ENCODE data around the gene NLGN1.

Gene NLGN1

DNA sequence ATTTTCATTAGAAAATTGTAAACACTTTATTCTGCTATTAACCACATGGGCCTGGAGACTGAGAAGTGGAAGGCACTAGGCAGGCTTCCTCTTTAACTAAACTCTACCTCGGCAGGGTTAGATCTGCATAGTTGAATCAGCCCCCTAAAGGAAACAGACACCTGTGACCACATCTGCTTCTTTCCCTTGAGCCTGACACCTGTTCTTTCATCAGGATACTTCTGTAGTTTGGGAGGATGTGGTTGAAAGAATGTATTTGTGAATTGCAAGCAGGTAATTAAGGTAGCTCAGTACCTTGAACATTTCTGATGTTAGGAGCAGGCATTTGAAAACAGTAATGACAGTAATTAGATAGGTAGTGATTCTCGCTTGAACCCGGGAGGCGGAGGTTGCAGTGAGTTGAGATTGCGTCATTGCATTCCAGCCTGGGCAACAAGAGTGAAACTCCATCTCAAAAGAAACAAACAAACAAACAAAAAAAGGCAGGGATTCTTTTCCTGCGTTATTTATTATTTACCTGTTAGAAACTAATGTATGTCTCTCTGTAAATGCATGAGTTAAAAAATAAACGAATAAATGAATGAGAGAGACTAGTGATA is 468.5 kb downstream of the NLGN1 start:
- DNase-seq, result no peak

DNA sequence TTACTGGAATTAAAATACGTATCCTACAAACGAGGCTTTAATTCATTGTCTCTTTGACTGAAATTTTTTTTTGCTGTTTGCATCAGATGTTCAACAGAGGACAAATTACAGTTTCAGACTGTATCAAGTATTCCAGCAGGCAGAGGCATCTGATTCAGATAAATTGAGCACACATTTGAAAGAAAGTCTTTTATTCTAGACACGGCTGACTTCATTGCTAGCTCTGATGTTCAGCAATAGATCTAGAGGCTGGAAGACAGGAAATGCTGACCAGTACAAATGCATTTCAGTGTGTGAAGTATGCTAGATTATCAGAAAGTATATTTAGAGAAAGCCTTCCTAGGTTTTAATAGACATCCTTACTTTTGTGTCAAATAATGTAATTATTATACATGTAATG is 472.2 kb downstream of the NLGN1 start:
- DNase-seq, result no peak

DNA sequence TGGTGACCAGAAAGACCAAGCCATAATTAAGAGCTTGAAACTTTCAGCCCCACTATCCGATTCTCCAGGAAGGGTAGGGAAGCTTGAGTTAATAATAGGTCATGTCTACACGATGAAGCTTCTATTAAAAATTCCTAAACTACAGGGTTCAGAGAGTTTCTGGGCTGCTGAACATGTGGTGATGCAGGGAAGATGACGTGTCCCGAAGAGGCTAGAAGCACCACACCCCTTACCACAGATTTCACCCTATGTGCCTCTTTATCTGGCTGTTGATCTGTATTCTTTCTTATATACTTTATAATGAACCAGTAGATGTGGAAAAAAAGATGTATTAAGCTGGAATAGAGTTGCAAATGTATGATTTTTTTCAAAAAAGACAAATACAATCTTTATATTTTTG is 473.4 kb downstream of the NLGN1 start:
- no peak for DNase-seq

DNA sequence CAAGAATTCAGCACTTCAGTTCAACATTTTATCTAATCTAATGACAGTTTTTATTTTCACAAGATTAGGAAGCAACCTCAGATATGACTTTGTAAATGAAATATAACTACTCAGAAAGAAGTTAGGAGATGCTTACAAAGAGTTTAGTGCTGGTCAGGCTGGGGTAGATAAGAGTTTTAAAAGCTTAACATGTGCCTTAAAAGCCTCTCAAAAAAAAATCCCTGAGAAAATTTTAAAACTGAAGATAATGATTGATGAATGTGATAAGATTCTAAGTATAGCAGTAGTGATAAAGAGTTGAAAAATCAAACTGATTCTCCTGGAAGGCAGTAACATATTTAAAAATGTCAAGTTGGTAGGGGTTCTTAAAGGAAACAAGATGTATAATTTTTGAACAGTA is 478.2 kb downstream of the NLGN1 start:
- DNase-seq, result no peak

DNA sequence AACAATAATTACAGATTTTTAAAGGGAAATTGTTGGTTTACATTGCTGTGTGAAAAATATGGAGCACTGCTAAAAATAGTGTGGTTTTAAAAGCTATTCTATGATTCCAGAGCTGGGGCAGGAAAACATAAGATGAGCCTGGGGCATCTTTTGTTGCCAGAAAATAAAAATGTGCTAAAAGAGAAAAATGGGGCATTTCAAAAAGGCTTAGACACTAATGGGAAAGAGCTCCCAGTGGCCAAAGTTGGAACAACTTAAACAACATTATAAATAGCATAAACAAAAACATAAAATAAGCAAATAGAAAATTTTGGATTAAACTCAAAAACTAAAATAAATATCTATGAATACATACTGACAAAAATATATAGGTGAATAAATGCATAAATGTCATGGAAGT is 478.9 kb downstream of the NLGN1 start:
- no peak for DNase-seq

DNA sequence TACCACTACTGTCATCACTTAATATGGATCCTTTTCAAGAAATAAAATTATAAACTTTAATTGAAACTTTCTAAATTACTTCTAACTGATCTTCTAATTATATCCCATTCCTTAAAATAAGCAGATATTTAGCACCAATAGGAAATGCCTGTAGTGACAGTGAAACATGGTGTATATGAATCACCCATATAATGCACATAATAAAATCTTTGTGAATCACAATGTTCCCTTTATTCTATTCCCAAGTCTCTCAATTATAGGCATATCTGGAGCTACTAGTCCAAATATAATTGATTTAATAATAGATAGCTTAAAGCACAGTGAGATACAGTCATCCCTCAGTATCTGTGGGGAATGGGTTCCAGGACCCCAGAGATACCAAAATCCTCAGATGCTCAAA is 490.3 kb downstream of the NLGN1 start:
- DNase-seq, result no peak

DNA sequence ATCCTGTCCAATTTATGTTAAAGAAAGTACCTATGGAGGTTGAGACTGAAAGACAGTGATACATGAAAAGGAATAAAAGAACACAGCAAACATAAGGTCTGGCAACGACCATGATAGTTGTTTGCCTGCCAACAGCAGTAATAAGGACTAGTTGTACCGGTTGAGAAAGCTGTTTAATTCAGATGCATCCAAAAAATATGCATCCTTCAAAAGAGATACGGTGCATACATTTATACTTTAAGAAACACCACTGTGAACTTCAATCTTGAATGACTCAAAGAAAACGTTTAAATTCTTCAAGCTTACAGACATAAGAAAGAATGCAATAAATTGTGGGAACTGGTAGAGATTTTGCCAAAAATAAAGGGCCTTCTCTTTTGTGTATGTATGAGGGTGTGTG is 492.1 kb downstream of the NLGN1 start:
- DNase-seq, result no peak

DNA sequence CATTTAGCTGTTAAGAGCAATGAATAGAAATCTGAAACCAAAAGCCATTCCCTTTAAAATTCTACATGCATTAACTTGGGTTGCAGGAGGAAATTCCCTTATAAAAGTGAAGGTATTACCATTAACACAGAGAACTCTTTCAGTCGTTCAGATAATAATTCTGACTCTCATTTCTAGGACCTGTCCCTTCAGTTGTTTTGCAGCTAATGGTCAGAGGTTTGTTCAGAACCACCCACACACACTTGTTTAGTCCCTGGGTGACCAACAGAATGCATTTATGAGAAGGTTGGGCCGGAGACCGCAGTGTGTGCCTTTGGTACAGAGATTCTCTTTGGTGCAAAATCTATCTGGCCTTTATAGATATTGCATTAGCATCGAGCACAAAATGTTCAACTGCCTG is 492.5 kb downstream of the NLGN1 start:
- no peak for DNase-seq

DNA sequence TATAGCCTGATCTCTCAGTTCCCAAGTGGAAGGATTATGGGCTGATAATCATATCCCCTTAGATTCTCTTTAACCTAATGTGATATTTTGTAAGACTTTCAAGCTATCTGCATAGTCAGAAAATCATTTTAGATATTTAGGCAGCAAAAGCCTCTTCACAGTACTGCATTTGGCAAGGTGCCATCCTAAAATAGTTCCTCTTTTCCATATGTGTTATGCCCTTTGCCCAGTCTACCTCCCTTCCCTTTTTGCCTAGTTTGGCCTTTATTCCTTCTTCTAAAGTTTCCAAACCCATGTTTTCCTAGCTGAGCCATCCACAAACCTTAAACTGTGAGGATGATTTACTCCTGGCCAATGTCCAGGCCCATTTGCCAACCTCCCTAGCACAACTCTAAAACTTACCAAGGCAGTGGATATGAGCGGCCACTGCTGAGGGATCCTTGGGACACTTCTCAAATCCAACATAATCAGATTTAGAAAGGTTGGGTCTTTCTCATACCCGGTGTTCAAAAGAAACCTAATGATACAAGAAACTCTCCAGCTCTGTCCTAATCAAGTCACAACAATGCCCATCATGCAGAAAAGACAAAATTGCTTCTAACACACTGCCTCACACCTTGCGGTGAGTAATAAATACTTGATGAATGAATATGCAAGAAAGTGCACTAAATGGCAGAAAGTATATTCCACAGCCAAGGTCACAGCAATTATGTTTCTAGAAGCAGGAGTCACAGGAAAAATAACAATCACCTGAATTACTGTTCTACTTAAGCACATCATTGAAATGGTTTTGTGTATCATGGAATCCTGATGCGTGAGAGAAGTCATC is 493.9 kb downstream of the NLGN1 start:
- DNase-seq, result no peak

DNA sequence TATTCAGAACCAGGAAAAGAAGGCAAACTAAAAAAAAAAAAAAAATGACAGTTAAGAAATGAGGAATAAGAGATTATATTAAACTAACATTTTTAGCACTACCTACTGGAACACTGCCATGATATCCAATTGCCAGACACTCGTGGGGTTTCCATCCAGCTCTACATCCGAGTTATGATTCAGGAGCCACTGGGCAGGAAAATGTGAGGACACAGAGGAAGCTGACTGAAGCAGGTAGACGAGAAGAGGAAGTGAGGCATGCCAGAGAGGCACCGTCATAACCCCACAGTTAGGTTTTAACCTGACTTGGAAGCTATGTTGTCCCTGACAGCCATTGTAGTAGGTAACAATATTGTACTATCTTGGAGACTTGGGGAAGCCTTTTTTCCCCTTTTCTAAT is 495.0 kb downstream of the NLGN1 start:
- no peak for DNase-seq

DNA sequence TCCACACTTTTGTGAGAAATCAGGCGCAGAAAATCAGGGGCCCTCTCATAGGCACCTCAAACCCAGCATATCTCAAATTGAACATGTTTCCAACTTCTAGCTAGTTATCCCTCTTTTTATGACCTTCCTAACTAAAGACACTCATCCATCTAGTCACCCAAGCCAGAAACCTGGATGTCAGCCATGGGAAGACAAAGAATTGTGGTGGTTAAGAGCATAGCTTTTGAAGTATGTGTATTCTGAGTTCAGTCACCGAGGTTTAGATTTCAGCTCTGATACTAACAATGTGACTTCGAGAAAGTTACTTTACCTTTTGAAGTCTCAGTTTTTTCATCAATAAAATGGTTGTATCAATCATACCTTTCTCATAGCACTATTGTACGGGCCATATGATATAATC is 495.5 kb downstream of the NLGN1 start:
- no peak for DNase-seq

DNA sequence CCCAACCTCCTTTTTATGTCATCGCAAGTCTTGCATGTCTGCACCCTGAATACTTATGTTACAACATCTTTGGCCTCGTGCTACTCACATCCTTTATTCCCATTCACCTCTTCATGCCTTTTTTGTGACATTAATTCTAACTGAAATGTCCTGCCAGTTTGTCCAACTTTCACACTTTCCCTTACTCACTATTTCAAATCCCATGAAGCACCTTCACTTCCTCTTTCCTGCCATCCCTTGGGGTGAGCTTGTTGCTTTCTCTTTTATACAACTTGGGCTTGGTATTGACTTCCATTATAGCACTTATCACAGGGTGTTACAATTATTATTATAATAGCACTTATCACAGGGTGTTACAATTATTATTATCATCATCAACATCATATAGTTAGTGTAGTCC is 496.3 kb downstream of the NLGN1 start:
- no peak for DNase-seq

DNA sequence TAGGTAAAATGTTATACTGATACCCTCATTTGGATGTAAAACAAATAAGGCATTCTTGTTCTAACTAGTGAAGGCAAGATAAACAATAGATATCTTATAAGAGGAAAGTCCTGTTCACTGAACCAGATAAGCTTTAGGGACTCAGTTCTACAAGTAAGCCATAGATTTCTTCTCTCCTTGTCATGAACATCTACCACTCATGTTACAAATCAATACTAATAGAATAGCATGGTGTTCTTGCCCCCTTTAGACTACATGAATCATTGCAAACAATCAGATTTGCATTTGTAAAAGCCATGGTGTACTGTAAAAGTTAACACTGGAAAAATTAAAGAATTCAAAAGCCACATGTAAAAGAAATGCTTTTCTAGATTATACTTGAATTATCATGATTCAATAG is 500.1 kb downstream of the NLGN1 start:
- no peak for DNase-seq

DNA sequence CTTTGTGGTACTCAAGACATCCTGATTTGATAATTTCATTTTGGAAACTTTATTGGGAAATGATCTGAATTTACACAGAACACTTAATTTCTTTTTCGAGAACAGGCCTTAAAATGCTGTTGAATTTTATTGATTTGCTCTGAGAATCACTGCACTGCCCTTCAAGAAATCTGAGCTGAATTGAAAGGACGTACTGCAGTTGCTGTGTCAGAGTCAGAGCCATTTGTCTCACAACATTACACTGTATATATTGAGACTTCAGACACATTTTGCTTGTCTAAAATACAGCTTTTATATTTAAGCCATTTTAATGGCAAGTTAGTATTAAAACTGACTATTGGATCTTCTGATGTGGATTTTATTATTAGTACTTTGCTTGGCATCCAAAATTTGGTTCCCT is 504.1 kb downstream of the NLGN1 start:
- no peak for DNase-seq

DNA sequence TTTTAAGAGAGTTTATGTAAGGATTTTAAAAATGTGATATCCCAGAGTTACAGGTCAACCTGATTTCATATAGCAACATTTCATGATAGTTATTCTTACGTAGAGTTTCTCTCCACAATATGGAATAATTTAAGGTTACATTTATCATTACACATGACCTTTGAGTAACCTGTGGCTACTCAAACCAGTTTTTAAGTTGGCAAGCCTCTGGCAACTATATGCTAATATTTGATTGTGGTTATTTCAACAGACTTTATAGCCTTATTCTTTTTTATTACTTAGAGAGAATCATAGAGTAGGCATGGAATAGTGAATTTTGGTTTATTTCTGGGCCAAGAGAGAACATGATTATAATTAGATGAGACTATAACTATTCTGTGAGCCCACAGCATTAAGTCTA is 504.9 kb downstream of the NLGN1 start:
- DNase-seq, result no peak

DNA sequence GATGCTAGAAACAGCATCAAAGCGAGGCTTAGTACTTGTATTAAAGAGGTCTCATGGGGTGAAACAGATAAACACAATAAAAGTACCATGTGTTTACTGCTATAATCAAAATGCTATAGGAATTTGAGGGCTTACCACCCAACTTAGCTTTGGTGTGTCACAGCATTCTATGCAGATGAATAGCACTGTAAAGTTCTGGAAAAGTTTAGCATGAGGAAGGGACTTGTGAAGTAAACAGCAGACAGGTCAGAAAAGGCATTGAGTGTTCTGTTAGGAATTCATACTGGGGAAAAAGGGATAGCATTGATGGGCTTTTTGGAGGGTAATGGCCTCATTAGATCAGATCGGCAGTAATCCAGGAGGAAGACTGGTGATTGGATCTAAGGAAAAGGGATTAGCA is 505.3 kb downstream of the NLGN1 start:
- no peak for DNase-seq

DNA sequence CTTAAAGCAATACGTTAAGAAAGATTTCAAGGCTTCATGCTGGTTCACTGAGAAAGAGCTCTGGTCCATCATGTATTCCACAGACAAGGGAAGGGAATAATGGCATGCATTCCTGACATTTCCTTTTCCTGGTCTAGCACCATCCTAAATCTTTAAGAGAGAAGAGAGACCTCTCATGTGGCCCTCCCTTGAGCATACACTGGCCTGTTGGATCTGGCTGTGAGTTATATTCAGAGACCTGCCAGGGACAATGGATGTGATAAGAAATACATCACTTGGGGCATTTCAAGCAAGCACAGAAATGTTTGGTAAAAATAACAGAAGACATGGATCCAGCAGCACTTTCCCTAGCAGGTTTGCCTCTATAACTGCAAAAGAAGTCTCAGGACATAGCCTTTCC is 507.8 kb downstream of the NLGN1 start:
- no peak for DNase-seq

DNA sequence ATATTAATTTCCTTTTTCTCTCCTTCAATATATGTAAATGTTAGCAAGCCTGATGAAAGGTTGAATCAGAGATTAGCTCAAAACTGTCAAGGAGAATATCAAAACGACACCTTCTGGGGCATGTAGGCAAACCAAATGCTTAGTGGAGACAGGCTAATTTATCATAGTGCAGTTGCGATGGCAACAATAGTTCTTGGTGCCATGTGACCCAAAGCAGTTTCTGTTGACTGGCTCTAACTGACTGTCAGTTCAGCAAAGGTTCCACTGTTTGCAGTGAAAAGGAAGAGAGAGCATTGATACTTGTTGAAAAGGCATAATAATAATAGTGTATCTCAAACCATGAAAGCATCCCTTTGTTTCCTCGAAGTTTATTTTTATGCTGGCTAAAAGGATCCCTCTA is 513.9 kb downstream of the NLGN1 start:
- no peak for DNase-seq

DNA sequence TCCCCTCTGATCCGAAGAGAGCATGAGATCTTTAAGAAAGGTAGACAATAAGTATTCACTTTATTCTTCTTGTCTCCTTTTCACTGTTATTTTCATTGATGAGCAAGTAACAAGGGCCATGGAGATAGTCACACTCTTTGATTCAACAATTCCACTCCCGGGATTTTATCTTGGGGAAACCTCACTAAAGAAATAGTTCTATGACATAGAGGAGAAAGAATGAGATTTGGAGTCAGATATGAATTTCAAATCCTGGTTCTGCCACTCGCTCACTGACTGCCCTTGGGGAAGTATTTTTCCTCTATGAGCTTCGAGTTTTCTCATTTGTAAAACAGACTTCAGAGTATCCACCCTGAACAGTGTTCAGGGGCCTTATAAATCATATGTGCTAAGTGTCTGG is 514.6 kb downstream of the NLGN1 start:
- no peak for DNase-seq

DNA sequence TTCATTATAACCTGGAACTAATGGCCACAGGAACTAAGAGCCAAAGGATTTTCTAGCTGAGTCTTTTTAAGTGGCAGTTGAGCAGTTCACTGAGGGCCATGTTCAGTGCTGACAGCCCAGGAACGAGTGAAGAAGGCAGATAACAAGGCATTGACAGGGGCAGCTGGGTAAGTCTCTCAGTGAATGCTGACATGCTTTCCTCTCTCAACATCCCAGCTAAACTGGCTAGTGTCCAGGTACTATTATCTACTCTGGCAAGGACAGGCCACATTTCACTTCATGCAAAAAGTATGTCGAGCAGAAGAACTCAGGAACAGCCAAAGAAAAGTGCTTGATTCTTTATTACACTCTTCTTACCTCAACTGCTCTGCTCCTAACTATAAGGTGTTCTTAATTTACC is 515.9 kb downstream of the NLGN1 start:
- DNase-seq, result no peak

DNA sequence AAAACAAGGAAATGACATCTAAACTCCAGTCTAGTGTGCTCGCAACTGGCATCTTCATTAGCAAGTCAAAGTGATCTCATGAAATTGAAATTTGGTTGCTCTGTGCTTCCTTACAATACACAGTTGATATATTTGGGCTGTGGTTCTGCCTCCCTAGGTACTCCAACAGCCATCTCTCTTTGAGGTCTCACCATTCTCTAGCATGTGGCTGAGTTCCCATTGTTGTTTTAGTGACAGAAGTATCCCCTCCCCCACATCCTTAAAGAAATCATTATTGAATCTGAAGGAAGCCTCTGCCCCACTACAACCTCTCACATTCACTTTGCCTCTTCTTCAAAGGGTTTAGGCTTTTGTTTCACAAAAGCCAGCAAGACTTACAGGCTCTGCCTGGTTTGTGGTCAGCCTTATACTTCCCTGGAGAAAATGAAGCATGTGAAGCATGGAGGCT is 516.5 kb downstream of the NLGN1 start:
- no peak for DNase-seq

DNA sequence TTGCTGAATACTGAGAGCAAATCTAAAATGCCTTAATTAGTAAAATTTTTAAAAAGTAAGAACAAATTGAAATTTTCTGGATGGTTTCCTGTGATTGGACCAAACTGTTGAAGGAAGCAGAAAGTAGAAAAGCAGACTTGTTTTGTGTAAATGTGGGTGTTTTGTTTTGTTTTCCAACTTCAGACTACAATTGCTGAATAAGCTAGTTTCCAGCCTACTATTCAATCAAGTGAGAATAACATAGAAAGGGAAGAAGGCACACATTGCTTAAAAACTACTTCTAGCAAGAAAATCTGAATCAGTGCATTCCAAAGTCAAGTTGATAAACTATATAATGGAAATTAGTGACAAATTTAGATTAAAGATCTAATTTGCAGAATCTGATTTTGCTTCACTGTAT is 519.3 kb downstream of the NLGN1 start:
- DNase-seq, result no peak

DNA sequence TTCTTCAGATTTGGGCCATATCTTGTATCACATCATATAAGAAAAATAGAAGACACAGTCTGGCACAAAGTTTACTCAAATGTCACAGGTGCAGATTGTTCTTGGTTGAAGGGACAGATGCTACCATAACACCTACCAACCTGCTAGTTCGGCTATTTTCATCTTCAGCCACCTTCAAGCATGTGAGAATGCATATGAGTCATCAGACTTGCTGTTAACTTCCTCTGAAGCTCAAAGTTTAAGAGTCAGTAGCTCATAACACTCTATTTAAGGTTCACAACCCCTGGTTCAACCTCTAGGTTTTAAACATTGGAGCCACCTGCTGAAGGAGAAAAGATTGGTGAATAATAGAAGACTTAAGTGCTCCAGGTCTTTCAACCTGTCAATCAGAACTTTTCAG is 522.8 kb downstream of the NLGN1 start:
- no peak for DNase-seq

DNA sequence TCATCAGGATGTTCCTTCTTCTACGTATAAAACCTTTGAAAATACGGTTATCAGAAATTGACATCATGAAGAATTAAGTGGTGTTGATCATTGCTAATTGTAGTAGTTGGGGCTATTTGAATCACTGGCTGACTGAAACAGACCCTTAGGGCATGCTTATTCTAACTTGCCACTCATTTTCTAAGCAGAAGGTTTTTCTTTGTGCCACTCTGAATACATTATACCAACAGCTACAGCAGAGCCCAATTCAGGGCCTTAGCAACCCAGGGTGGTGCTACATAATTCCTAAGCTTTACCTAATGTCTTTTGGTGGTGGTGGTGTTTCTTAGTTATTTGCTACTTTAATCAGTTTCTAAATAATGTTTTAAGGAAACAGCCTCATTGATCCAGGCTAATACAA is 524.2 kb downstream of the NLGN1 start:
- no peak for DNase-seq

DNA sequence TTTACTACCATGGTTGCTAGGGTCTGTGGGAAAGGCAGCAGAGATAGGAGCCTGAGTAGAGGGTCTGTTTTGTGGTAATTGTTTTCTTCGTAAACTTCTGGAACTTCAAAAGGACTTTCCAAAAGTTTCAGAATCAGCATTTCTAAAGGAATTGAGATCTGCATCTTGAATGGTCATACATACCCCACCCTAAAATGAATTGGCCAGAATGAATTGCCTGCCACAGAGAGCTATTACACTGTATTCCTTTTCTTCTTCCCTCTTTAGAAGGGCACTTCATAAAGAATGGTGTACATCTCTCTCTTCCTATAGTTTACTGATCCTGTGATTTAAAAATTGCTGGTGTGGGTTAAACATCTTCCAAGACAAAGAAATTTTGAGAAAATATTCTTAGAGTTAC is 525.7 kb downstream of the NLGN1 start:
- DNase-seq, result no peak

Data from NCI-H187 treated with DMSO at 0.1 percent for 48 hours (cell line).